ENCODE results near the gene PRXL2C.

GRCh38 chr9:96599298-96599697 is 55.8 kb downstream of the PRXL2C start:
- TF ChIP-seq POLR2A (IDR thresholded peaks at IDR 0.05; ENCODE audit: low read depth, low read length) (no peak), TAF1 (IDR thresholded peaks at IDR 0.05; ENCODE audit: borderline replicate concordance, low read depth, low read length) (no peak)
